HepG2 (cell line): ENCODE measurements around the gene CST3. TPM values are rescaled to one million over a fixed set of nuclear protein-coding genes. Genes with fewer than 3 reads are reported as not detected.
A peak's percentile ranks its signal among the peaks of the same experiment; 100 is the strongest.

Experiments used
- GTF3A ChIP-seq: sonication (generic); formaldehyde crosslinking; conservative IDR thresholded peaks from 2 replicates; pipeline ENCODE4 v1.4.0; 2020; ENCODE audit warnings: mild to moderate bottlenecking, missing genetic modification reagents
- HMG20B ChIP-seq: conservative IDR thresholded peaks from 2 replicates; pipeline ENCODE4 v1.6.1; 2016; ENCODE audit warnings: missing genetic modification reagents, missing compliant biosample characterization
- HOXA9 ChIP-seq: sonication (generic); formaldehyde crosslinking; IDR thresholded peaks from 2 replicates; pipeline ENCODE4 v1.8.1; 2022; ENCODE audit warnings: missing genetic modification reagents, mild to moderate bottlenecking, moderate library complexity, borderline replicate concordance
- IKZF4 ChIP-seq: sonication (generic); formaldehyde crosslinking; IDR thresholded peaks from 2 replicates; pipeline ENCODE4 v1.5.1; 2020; ENCODE audit warnings: borderline replicate concordance, mild to moderate bottlenecking, low read depth, missing genetic modification reagents; ENCODE audit errors: not compliant biosample characterization
- NCOR1 ChIP-seq: fragments of 200-600 bp; sonication (generic); IDR thresholded peaks from 2 replicates; pipeline ENCODE4 v1.7.0; 2017; ENCODE audit warnings: antibody characterized with exemption, low read length, borderline replicate concordance
- PCBP2 ChIP-seq: fragments of 200-400 bp; formaldehyde crosslinking; optimal IDR thresholded peaks from 2 replicates; pipeline ENCODE3; 2018; ENCODE audit warnings: low read length, low read depth; ENCODE audit not compliant: poor library complexity, severe bottlenecking
- PPARG ChIP-seq: conservative IDR thresholded peaks from 2 replicates; pipeline ENCODE4 v1.6.1; 2016; ENCODE audit warnings: missing biosample characterization, missing genetic modification reagents
- TBX3 ChIP-seq: fragments of 450-650 bp; IDR thresholded peaks from 2 replicates; pipeline ENCODE4 v1.6.1; 2017; ENCODE audit warnings: antibody characterized with exemption, mild to moderate bottlenecking, inconsistent platforms, borderline replicate concordance
- ZNF253 ChIP-seq: sonication (generic); formaldehyde crosslinking; IDR thresholded peaks from 2 replicates; pipeline ENCODE4 v1.8.0; 2022; ENCODE audit warnings: mild to moderate bottlenecking, missing genetic modification reagents, borderline replicate concordance
- ZNF337 ChIP-seq: sonication (generic); formaldehyde crosslinking; IDR thresholded peaks from 2 replicates; pipeline ENCODE4 v1.5.1; 2020; ENCODE audit warnings: missing genetic modification reagents, low read depth, mild to moderate bottlenecking, borderline replicate concordance
- ZNF441 ChIP-seq: sonication (generic); formaldehyde crosslinking; IDR thresholded peaks from 2 replicates; pipeline ENCODE4 v1.7.0; 2021; ENCODE audit warnings: missing genetic modification reagents, borderline replicate concordance
- ZNF543 ChIP-seq: sonication (generic); formaldehyde crosslinking; IDR thresholded peaks from 2 replicates; pipeline ENCODE4 v1.4.0; 2020; ENCODE audit warnings: mild to moderate bottlenecking, missing genetic modification reagents
- ZNF724P ChIP-seq: sonication (generic); formaldehyde crosslinking; IDR thresholded peaks from 2 replicates; pipeline ENCODE4 v1.8.0; 2022; ENCODE audit warnings: missing genetic modification reagents, borderline replicate concordance
- ZSCAN12 ChIP-seq: sonication (generic); formaldehyde crosslinking; IDR thresholded peaks from 2 replicates; pipeline ENCODE4 v1.9.0; 2021; ENCODE audit warnings: mild to moderate bottlenecking, missing genetic modification reagents
- ZSCAN30 ChIP-seq: sonication (generic); formaldehyde crosslinking; IDR thresholded peaks from 2 replicates; pipeline ENCODE4 v1.5.0; 2020; ENCODE audit warnings: mild to moderate bottlenecking, missing genetic modification reagents
- polyA plus RNA-seq, 8 experiments: library from polyadenylated mRNA; depleted of rRNA in 3 of 8; stranded (reverse) in 7 of 8; unstranded in 1 of 8; fragments of >200 nt; fragmentation: Illumina TruSeq in 4 of 8; extraction: Trizol in 4 of 8; gene quantifications; 2 replicates each; pipeline versions ENCODE4 v1.2.1 to v1.2.3, GENCODE V29; 2011 to 2016; ENCODE audit warnings: low read depth in 4 of 8, missing spikeins in 1 of 8, mixed read lengths in 1 of 8; ENCODE audit not compliant: insufficient read depth in 1 of 8
- total RNA-seq, 5 experiments: library from RNA; depleted of rRNA; stranded (reverse); fragments of >200 nt; fragmentation: Illumina TruSeq; extraction: Trizol; gene quantifications; 2 replicates each; pipeline ENCODE4 v1.2.3, GENCODE V29; 2016; ENCODE audit warnings: low read depth in 1 of 5
- TF ChIP-seq, protein P1 (sequence below): sonication (generic); formaldehyde crosslinking; IDR thresholded peaks from 2 replicates; pipeline ENCODE4 v1.4.0; 2020; ENCODE audit warnings: mild to moderate bottlenecking, missing genetic modification reagents
- TF ChIP-seq, protein P2 (sequence below): sonication (generic); formaldehyde crosslinking; IDR thresholded peaks from 2 replicates; pipeline ENCODE4 v1.4.0; 2020; ENCODE audit warnings: missing genetic modification reagents
- TF ChIP-seq, protein P3 (sequence below): sonication (generic); formaldehyde crosslinking; IDR thresholded peaks from 2 replicates; pipeline ENCODE4; 2020; ENCODE audit warnings: missing genetic modification reagents, mild to moderate bottlenecking, borderline replicate concordance
- TF ChIP-seq, protein P4 (sequence below): sonication (generic); formaldehyde crosslinking; IDR thresholded peaks from 2 replicates; pipeline ENCODE4 v1.5.1; 2020; ENCODE audit warnings: missing genetic modification reagents, mild to moderate bottlenecking, borderline replicate concordance
- TF ChIP-seq, protein P5 (sequence below): fragments of 450-650 bp; IDR thresholded peaks from 2 replicates; pipeline ENCODE4 v1.6.1; 2017

The CST3 gene
- total and polyA plus RNA-seq, 2 of the 13 experiments (the other 11 are each of a cell fraction or from before 2014, with no cell fraction given), result 690 to 1,005 TPM

DNA sequence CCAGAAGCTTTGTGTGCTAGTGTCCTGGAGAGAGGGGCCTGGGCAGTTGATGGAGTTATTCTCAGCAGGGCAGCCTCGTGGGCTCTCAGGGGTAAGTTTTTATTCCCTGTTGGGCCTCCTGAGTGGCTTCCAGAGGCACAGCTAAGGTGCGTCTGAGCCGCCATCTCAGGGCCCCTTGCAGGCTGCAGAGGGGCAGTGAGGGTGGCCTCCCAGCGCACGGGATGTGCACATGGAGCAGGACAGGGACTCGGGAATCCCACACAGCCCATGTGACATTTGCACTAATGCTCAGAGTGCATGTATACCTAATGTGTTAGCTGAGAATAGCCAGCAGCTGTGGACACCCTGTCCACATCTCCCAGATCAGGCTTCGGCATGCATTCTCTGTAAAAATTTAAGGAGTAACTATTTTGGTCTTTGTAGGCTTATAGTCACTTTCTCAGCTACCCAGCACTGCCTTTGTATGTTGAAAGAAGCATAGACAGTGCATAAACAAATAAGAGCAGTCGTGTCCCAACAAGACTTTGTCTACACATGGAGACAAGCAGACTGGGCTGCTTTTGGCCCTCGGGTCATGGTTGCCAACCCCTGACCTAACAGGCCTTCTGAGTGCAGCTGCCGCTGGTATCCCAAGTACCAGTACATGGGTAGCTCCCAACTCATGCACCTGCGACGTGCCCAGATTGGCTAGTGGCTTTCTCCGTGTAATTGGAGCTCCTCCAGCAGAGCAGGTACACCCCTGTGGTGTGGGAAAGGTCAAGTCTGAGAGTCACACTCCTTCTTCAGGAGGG lies 50.8 kb downstream of the CST3 start (continued):
- TF ChIP-seq NCOR1, result peak; percentile 65
- TF ChIP-seq, protein P1, sequence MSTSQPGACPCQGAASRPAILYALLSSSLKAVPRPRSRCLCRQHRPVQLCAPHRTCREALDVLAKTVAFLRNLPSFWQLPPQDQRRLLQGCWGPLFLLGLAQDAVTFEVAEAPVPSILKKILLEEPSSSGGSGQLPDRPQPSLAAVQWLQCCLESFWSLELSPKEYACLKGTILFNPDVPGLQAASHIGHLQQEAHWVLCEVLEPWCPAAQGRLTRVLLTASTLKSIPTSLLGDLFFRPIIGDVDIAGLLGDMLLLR (CRISPR knock-in tag), result no peak
- TF ChIP-seq HMG20B (CRISPR knock-in tag), result no peak
- no peak; the same call in 1 of the 2 replicates for TF ChIP-seq ZNF724P
- TF ChIP-seq, protein P2, sequence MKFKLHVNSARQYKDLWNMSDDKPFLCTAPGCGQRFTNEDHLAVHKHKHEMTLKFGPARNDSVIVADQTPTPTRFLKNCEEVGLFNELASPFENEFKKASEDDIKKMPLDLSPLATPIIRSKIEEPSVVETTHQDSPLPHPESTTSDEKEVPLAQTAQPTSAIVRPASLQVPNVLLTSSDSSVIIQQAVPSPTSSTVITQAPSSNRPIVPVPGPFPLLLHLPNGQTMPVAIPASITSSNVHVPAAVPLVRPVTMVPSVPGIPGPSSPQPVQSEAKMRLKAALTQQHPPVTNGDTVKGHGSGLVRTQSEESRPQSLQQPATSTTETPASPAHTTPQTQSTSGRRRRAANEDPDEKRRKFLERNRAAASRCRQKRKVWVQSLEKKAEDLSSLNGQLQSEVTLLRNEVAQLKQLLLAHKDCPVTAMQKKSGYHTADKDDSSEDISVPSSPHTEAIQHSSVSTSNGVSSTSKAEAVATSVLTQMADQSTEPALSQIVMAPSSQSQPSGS (CRISPR knock-in tag), result no peak; the same call in 1 of the 2 replicates
- TF ChIP-seq ZSCAN30 (CRISPR knock-in tag), result no peak
- TF ChIP-seq PPARG (CRISPR knock-in tag), result peak; percentile 46; the same call in 1 of the 2 replicates
- TF ChIP-seq GTF3A (CRISPR knock-in tag), result no peak
- no peak for TF ChIP-seq TBX3
- TF ChIP-seq, protein P3, sequence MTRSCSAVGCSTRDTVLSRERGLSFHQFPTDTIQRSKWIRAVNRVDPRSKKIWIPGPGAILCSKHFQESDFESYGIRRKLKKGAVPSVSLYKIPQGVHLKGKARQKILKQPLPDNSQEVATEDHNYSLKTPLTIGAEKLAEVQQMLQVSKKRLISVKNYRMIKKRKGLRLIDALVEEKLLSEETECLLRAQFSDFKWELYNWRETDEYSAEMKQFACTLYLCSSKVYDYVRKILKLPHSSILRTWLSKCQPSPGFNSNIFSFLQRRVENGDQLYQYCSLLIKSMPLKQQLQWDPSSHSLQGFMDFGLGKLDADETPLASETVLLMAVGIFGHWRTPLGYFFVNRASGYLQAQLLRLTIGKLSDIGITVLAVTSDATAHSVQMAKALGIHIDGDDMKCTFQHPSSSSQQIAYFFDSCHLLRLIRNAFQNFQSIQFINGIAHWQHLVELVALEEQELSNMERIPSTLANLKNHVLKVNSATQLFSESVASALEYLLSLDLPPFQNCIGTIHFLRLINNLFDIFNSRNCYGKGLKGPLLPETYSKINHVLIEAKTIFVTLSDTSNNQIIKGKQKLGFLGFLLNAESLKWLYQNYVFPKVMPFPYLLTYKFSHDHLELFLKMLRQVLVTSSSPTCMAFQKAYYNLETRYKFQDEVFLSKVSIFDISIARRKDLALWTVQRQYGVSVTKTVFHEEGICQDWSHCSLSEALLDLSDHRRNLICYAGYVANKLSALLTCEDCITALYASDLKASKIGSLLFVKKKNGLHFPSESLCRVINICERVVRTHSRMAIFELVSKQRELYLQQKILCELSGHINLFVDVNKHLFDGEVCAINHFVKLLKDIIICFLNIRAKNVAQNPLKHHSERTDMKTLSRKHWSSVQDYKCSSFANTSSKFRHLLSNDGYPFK, result no peak
- TF ChIP-seq PCBP2, result no peak
- TF ChIP-seq ZNF253 (CRISPR knock-in tag), result no peak; the same call in 1 of the 2 replicates
- TF ChIP-seq ZNF543 (CRISPR knock-in tag), result peak; percentile 55; the same call in 1 of the 2 replicates
- no peak for TF ChIP-seq ZSCAN12 (CRISPR knock-in tag)
- TF ChIP-seq HOXA9 (CRISPR knock-in tag), result 0 out of 2 replicates have a peak, but pooled peaks have one; percentile 35
- no peak for TF ChIP-seq ZNF441 (CRISPR knock-in tag)
- TF ChIP-seq ZNF337 (CRISPR knock-in tag), result no peak
- TF ChIP-seq, protein P4, sequence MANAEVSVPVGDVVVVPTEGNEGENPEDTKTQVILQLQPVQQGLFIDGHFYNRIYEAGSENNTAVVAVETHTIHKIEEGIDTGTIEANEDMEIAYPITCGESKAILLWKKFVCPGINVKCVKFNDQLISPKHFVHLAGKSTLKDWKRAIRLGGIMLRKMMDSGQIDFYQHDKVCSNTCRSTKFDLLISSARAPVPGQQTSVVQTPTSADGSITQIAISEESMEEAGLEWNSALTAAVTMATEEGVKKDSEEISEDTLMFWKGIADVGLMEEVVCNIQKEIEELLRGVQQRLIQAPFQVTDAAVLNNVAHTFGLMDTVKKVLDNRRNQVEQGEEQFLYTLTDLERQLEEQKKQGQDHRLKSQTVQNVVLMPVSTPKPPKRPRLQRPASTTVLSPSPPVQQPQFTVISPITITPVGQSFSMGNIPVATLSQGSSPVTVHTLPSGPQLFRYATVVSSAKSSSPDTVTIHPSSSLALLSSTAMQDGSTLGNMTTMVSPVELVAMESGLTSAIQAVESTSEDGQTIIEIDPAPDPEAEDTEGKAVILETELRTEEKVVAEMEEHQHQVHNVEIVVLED (CRISPR knock-in tag), result peak; percentile 54; the same call in 1 of the 2 replicates
- TF ChIP-seq IKZF4 (CRISPR knock-in tag), result no peak
- TF ChIP-seq, protein P5, sequence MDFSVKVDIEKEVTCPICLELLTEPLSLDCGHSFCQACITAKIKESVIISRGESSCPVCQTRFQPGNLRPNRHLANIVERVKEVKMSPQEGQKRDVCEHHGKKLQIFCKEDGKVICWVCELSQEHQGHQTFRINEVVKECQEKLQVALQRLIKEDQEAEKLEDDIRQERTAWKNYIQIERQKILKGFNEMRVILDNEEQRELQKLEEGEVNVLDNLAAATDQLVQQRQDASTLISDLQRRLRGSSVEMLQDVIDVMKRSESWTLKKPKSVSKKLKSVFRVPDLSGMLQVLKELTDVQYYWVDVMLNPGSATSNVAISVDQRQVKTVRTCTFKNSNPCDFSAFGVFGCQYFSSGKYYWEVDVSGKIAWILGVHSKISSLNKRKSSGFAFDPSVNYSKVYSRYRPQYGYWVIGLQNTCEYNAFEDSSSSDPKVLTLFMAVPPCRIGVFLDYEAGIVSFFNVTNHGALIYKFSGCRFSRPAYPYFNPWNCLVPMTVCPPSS, result no peak
